NCI-H526 treated with DMSO at 0.1 percent for 48 hours (cell line): ENCODE results near the gene LYSMD1.
A peak's percentile ranks its signal among the peaks of the same experiment; 100 is the strongest.
"Not testable (repeated sequence)": the region's sequence is repeated elsewhere in the genome, so short reads cannot be mapped to it uniquely, and the experiment has no call there.

Experiments
- DNase-seq: peaks from one replicate; lab custom pipeline; 2025; lab: John Stamatoyannopoulos, UW

LYSMD1 gene

GRCh38 chr1:151165738-151166504, at the start of gene LYSMD1, which contains the start of gene SCNM1:
TSS of gene LYSMD1 (minus strand) at chr1:151165902. CDS start at chr1:151165258, 644 bp downstream.
TSS of gene SCNM1 (plus strand) at chr1:151166144. CDS start at chr1:151166153, 9 bp downstream.
- DNase-seq, result peak; percentile 100

- DNase-seq, result no peak
These were observed 47.9 kb upstream of the LYSMD1 start for GRCh38 chr1:151213560-151213959.

GRCh38 chr1:151211972-151212705, 46.4 kb upstream of the LYSMD1 start:
- DNase-seq, result no peak

GRCh38 chr1:151210830-151211229, 45.1 kb upstream of the LYSMD1 start:
- DNase-seq, result no peak

GRCh38 chr1:151205381-151205965, 39.8 kb upstream of the LYSMD1 start:
- DNase-seq, result not testable (repeated sequence)

GRCh38 chr1:151199873-151200581, 34.3 kb upstream of the LYSMD1 start:
- no peak for DNase-seq

- DNase-seq, result peak; percentile 100
These were observed 32.8 kb upstream of the LYSMD1 start, which contains the start of gene PIP5K1A for GRCh38 chr1:151198254-151199127. TSS of gene PIP5K1A (plus strand) at chr1:151198552. CDS start at chr1:151198997, 445 bp downstream.

- no peak for DNase-seq
These were observed 32.2 kb upstream of the LYSMD1 start for GRCh38 chr1:151197863-151198253.

- DNase-seq, result peak; percentile 98
These were observed 30.6 kb upstream of the LYSMD1 start for GRCh38 chr1:151196292-151196800.

- DNase-seq, result not testable (repeated sequence)
These were observed 29.3 kb upstream of the LYSMD1 start for GRCh38 chr1:151194894-151195594.

- DNase-seq, result no peak
These were observed 28.2 kb upstream of the LYSMD1 start for GRCh38 chr1:151193856-151194255.

- DNase-seq, result no peak
These were observed 27.6 kb upstream of the LYSMD1 start for GRCh38 chr1:151193304-151193703.

- DNase-seq, result no peak
These were observed 26.3 kb upstream of the LYSMD1 start for GRCh38 chr1:151192047-151192446.

- DNase-seq, result peak; percentile 99
These were observed 24.1 kb upstream of the LYSMD1 start, which contains the start of gene VPS72 for GRCh38 chr1:151189637-151190445. TSS of gene VPS72 (minus strand) at chr1:151190197. CDS start at chr1:151190121, 76 bp downstream.

GRCh38 chr1:151188667-151189066, 23.0 kb upstream of the LYSMD1 start:
- not testable (repeated sequence) for DNase-seq

GRCh38 chr1:151187205-151187604, 21.5 kb upstream of the LYSMD1 start:
- no peak for DNase-seq

- no peak for DNase-seq
These were observed 18.5 kb upstream of the LYSMD1 start for GRCh38 chr1:151184211-151184610.

GRCh38 chr1:151176514-151177045, 10.9 kb upstream of the LYSMD1 start:
- DNase-seq, result no peak

GRCh38 chr1:151175863-151176262, 10.2 kb upstream of the LYSMD1 start, which contains the start of gene TMOD4:
TSS of gene TMOD4 (minus strand) at chr1:151175981. CDS start at chr1:151174875, 1,106 bp downstream.
- no peak for DNase-seq
